Spleen (tissue), 11 donors: ENCODE measurements around the gene ADRA2A. TPM values are rescaled to one million over a fixed set of nuclear protein-coding genes. Genes with fewer than 3 reads are reported as not detected.

Source experiments
- DNase-seq: peaks from one replicate; pipeline ENCODE4 v3.0.0-alpha.2; 2020
- H3K27ac ChIP-seq, 8 donors: fragments of 200-600 bp; sonication (generic) in 7 of 8; 1 replicate in 4 of 8; 2 replicates in 4 of 8; pipeline versions ENCODE4 v1.5.0 to v1.8.0; 2016 to 2021; ENCODE audit warnings: inconsistent platforms in 4 of 8, mild to moderate bottlenecking in 4 of 8, moderate library complexity in 1 of 8
- H3K27me3 ChIP-seq, 7 donors: fragments of 200-600 bp; sonication (generic) in 6 of 7; replicated peaks in 1 of 7; 1 replicate in 4 of 7; 2 replicates in 3 of 7; pipeline versions ENCODE4 v1.5.0 to v1.8.0; 2016 to 2021; ENCODE audit warnings: inconsistent platforms in 3 of 7, mild to moderate bottlenecking in 1 of 7
- H3K36me3 ChIP-seq, 6 donors: fragments of 200-600 bp; sonication (generic) in 5 of 6; 1 replicate in 4 of 6; 2 replicates in 2 of 6; pipeline versions ENCODE4 v1.5.0 to v1.8.0; 2016 to 2021; ENCODE audit warnings: inconsistent platforms in 2 of 6
- H3K4me1 ChIP-seq, 6 donors: fragments of 200-600 bp; sonication (generic) in 5 of 6; 1 replicate in 3 of 6; 2 replicates in 3 of 6; pipeline versions ENCODE4 v1.5.0 to v1.8.0; 2016 to 2021; ENCODE audit warnings: inconsistent platforms in 3 of 6
- H3K4me3 ChIP-seq, 8 donors: fragments of 200-600 bp; sonication (generic) in 7 of 8; 1 replicate in 4 of 8; 2 replicates in 4 of 8; pipeline versions ENCODE4 v1.5.0 to v1.8.0; 2016 to 2021; ENCODE audit warnings: inconsistent platforms in 4 of 8, mild to moderate bottlenecking in 4 of 8, moderate library complexity in 2 of 8
- H3K9me3 ChIP-seq, 8 donors: fragments of 200-600 bp; sonication (generic) in 7 of 8; 1 replicate in 4 of 8; 2 replicates in 4 of 8; pipeline versions ENCODE4 v1.5.0 to v1.8.0; 2016 to 2021; ENCODE audit warnings: inconsistent platforms in 4 of 8
- CTCF ChIP-seq, 11 experiments: fragments of 200-600 bp in 7 of 11; fragments of 450-650 bp in 4 of 11; sonication (generic) in 4 of 11; IDR thresholded peaks in 8 of 11; conservative IDR thresholded peaks in 3 of 11; 1 replicate in 7 of 11; 2 replicates in 4 of 11; pipeline versions ENCODE4 v1.4.0 to v1.8.0; 2016 to 2021; ENCODE audit warnings: antibody characterized with exemption in 11 of 11, inconsistent platforms in 4 of 11, mild to moderate bottlenecking in 1 of 11
- POLR2A ChIP-seq, 3 donors: fragments of 450-650 bp; IDR thresholded peaks; one replicate each; pipeline ENCODE4 v1.5.1; 2017; ENCODE audit warnings: antibody characterized with exemption in 3 of 3, mild to moderate bottlenecking in 1 of 3
- POLR2AphosphoS5 ChIP-seq, 3 donors: sonication (generic); formaldehyde crosslinking; IDR thresholded peaks; one replicate each; pipeline ENCODE4 v1.5.1; 2017; ENCODE audit warnings: antibody characterized with exemption in 3 of 3
- WGBS, 5 donors: extraction: QIAGEN DNeasy Blood & Tissue Kit in 3 of 5; methylation state at CpG; one replicate each; pipeline versions ENCODE4 v1.1.5 to v1.1.7; 2013 to 2018; 5-methylcytosine and 5-hydroxymethylcytosine counted together
- intact Hi-C: fragments of 100-400 bp; cut with DNase I; formaldehyde crosslinking; loops from one replicate; pipeline ENCODE4 v1.15.0; 2023; ENCODE audit warnings: low total_unique reads
- polyA plus RNA-seq, 3 donors: library from polyadenylated mRNA; stranded (reverse); fragments of 200-250 nt; gene quantifications; one replicate each; pipeline ENCODE4 v1.2.1, GENCODE V29; 2013
- total RNA-seq, 7 donors: library from RNA; depleted of rRNA in 3 of 7; stranded (reverse); fragments of >200 nt in 3 of 7; fragmentation: NEBNext Ultra II Directional in 4 of 7; extraction: Animal tissue kit (Norgen Biotek cat#: 25700) in 4 of 7; gene quantifications; one replicate each; pipeline versions ENCODE4 v1.1.0 to v1.2.1, GENCODE V29; 2016 to 2021
- donor health status: healthy with polysubstance abuse.
- donor health status: DM: no; HTN: no; CAD: no; lungs with moderate emphysema.
- donor health status: DM: no; HTN: no; CAD: no.
- donor health status: Bipolar disorder and iron deficiency.
- donor health status: healthy.
- donor health status: DM: no; HTN: no; CAD: no.
- donor health status: DM: yes; HTN: yes; CAD: no.

Gene ADRA2A
- total and polyA plus RNA-seq, 10 donors = 0.35 to 48.1 (median 11.0) TPM

- no peak for DNase-seq
- no peaks in the 10 kb centered on the region for H3K36me3 ChIP-seq
- intact Hi-C loops = no loop called here
- H3K27me3 ChIP-seq = peaks cover 0 to 8% (median 0%) of the 10 kb centered on the region in 7 donors
- H3K9me3 ChIP-seq = no peaks in the 10 kb centered on the region
- TF ChIP-seq CTCF (IDR thresholded peaks at IDR 0.05 in 8 of 11, conservative IDR thresholded peaks at IDR 0.05 in 3 of 11) (no peak), POLR2A (IDR thresholded peaks at IDR 0.05) (no peak), POLR2AphosphoS5 (IDR thresholded peaks at IDR 0.05) (no peak)
- no peak overlapping the region for H3K27ac ChIP-seq
- no peaks in the 10 kb centered on the region for H3K4me1 ChIP-seq
- WGBS, 5 donors = 37 to 63% (median 52%) methylated on average over 5 of the region's 5 CpGs
- H3K4me3 ChIP-seq = no peak overlapping the region
Measured at GRCh38 chr10:111127081-111127848, 50.4 kb downstream of the ADRA2A start.

- 59 to 76% (median 61%) methylated on average over 15 of the region's 15 CpGs for WGBS, 5 donors
- H3K27me3 ChIP-seq = peaks cover 0 to 8% (median 0%) of the 10 kb centered on the region in 7 donors
- TF ChIP-seq CTCF (IDR thresholded peaks at IDR 0.05 in 8 of 11, conservative IDR thresholded peaks at IDR 0.05 in 3 of 11) (no peak), POLR2AphosphoS5 (IDR thresholded peaks at IDR 0.05) (no peak), POLR2A (IDR thresholded peaks at IDR 0.05) (no peak)
- no peaks in the 10 kb centered on the region for H3K36me3 ChIP-seq
- H3K4me3 ChIP-seq = no peak overlapping the region
- H3K27ac ChIP-seq = no peak overlapping the region
- DNase-seq = no peak
- no peaks in the 10 kb centered on the region for H3K4me1 ChIP-seq
- intact Hi-C loops = no loop called here
- no peaks in the 10 kb centered on the region for H3K9me3 ChIP-seq
Measured at GRCh38 chr10:111128331-111129180, 51.7 kb downstream of the ADRA2A start.

GRCh38 chr10:111129363-111129762 lies 52.5 kb downstream of the ADRA2A start:
- intact Hi-C loops = no loop called here
- no peaks in the 10 kb centered on the region for H3K36me3 ChIP-seq
- no peak overlapping the region for H3K4me3 ChIP-seq
- no peaks in the 10 kb centered on the region for H3K9me3 ChIP-seq
- H3K27me3 ChIP-seq = peaks cover 0 to 8% (median 0%) of the 10 kb centered on the region in 7 donors
- no peak overlapping the region for H3K27ac ChIP-seq
- no peak for TF ChIP-seq POLR2A (IDR thresholded peaks at IDR 0.05)
- no peak for TF ChIP-seq CTCF (IDR thresholded peaks at IDR 0.05 in 8 of 11, conservative IDR thresholded peaks at IDR 0.05 in 3 of 11)
- no peak for TF ChIP-seq POLR2AphosphoS5 (IDR thresholded peaks at IDR 0.05)
- 79 to 88% (median 84%) methylated on average over 6 of the region's 6 CpGs for WGBS, 5 donors
- no peaks in the 10 kb centered on the region for H3K4me1 ChIP-seq
- DNase-seq = no peak

DNA sequence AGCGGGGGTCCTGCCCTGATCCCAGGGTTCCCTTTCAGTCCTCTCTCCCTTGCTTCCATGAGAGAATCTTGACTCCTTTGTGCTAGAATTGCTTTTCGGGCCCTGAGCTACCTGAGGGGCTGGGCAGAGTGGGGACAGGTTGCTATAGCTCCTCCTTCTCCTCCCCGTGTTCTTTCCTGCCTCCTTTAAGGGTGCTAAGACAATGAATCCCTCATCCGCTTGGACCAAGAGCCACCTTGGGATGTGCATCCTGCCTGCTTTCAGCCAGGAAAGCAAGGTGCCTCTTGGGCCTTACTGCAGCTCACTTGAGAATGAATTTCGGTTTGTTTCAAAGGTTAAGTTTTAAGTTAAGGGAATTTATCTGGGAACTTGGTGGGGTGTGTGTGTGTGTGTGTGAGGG lies 53.6 kb downstream of the ADRA2A start:
- 80 to 88% (median 87%) methylated on average over 5 of the region's 5 CpGs for WGBS, 5 donors
- intact Hi-C loops = no loop called here
- Histone ChIP-seq H3K27ac (no peak overlapping the region), H3K9me3 (peaks cover 0 to 2% (median 0%) of the 10 kb centered on the region in 8 donors), H3K4me3 (no peak overlapping the region), H3K27me3 (peaks cover 0 to 8% (median 0%) of the 10 kb centered on the region in 7 donors), H3K4me1 (no peaks in the 10 kb centered on the region), H3K36me3 (no peaks in the 10 kb centered on the region)
- DNase-seq = no peak
- TF ChIP-seq POLR2AphosphoS5 (IDR thresholded peaks at IDR 0.05) (no peak), POLR2A (IDR thresholded peaks at IDR 0.05) (no peak), CTCF (IDR thresholded peaks at IDR 0.05 in 8 of 11, conservative IDR thresholded peaks at IDR 0.05 in 3 of 11) (no peak)
